Thyroid gland (tissue), 4 donors: Measurements from ENCODE around the gene SH3BP4. TPM values are rescaled to one million over a fixed set of nuclear protein-coding genes. Genes with fewer than 3 reads are reported as not detected.

Source experiments
- DNase-seq, 2 donors: peaks; one replicate each; pipeline ENCODE4 v3.0.0-alpha.2; 2019
- H3K27ac ChIP-seq, 3 donors: fragments of 200-600 bp; sonication (generic); 1 replicate in 2 of 3; 2 replicates in 1 of 3; pipeline ENCODE4 v1.5.1; 2016 to 2019; ENCODE audit warnings: mild to moderate bottlenecking in 1 of 3, moderate library complexity in 1 of 3
- H3K27me3 ChIP-seq: fragments of 200-600 bp; sonication (generic); one replicate; pipeline ENCODE4 v1.5.1; 2019
- H3K36me3 ChIP-seq, 2 donors: fragments of 200-600 bp; sonication (generic); one replicate each; pipeline ENCODE4 v1.5.1; 2016 to 2019
- H3K4me1 ChIP-seq, 2 donors: fragments of 200-600 bp; sonication (generic); one replicate each; pipeline ENCODE4 v1.5.1; 2017 to 2019
- H3K4me3 ChIP-seq, 3 donors: fragments of 200-600 bp; sonication (generic); replicated peaks in 1 of 3; 1 replicate in 2 of 3; 2 replicates in 1 of 3; pipeline ENCODE4 v1.5.1; 2016; ENCODE audit warnings: mild to moderate bottlenecking in 1 of 3
- H3K9me3 ChIP-seq: fragments of 200-600 bp; sonication (generic); one replicate; pipeline ENCODE4 v1.5.1; 2017
- POLR2A ChIP-seq, 2 donors: fragments of 450-650 bp; IDR thresholded peaks; one replicate each; pipeline ENCODE4 v1.6.1; 2017; ENCODE audit warnings: antibody characterized with exemption in 2 of 2, mild to moderate bottlenecking in 2 of 2, moderate library complexity in 1 of 2
- WGBS, 2 donors: methylation state at CpG; one replicate each; pipeline ENCODE4 v1.1.5; 2017; 5-methylcytosine and 5-hydroxymethylcytosine counted together
- intact Hi-C: fragments of 100-400 bp; cut with DNase I; formaldehyde crosslinking; loops from one replicate; pipeline ENCODE4 v1.15.1; 2023
- total RNA-seq, 4 donors: library from RNA; depleted of rRNA; stranded (reverse); fragments of >200 nt; gene quantifications; one replicate each; pipeline ENCODE4 v1.2.3, GENCODE V29; 2016
- TF ChIP-seq, protein P1 (sequence below), 6 experiments: fragments of 200-600 bp in 3 of 6; fragments of 450-650 bp in 3 of 6; sonication (generic) in 3 of 6; IDR thresholded peaks; one replicate each; pipeline ENCODE4 v1.5.1; 2016 to 2019; ENCODE audit warnings: antibody characterized with exemption in 6 of 6, mild to moderate bottlenecking in 2 of 6, inconsistent platforms in 1 of 6, moderate library complexity in 1 of 6

SH3BP4 gene
- total RNA-seq, 4 donors from 2014 or later = 36.9 to 64.6 (median 47.9) TPM

DNA sequence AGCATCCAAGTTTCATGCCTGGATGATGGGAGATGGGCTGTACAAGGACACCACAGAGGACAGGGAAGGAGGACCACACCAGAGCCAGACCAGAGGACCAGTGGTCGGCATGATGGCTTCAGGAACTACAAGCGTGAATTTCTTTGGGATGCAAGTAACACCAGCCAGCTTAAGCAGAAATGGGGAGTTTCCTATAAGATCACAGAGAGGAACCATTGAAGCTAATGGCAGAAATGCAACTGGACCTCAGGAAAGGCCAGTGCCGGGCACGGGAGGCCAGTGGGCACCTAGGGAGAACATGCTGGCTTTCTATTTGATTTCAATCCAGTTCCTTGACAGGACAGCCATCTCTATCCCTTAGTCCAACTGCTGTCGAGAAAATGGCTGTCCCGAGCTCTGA lies 145.4 kb downstream of the SH3BP4 start:
- Histone ChIP-seq H3K36me3 (no peaks in the 10 kb centered on the region), H3K4me3 (no peak overlapping the region), H3K27me3 (no peaks in the 10 kb centered on the region), H3K27ac (no peak overlapping the region), H3K9me3 (no peaks in the 10 kb centered on the region), H3K4me1 (no peaks in the 10 kb centered on the region)
- intact Hi-C loops = no loop called here
- WGBS, 2 donors = 76 to 86% methylated on average over 6 of the region's 6 CpGs
- TF ChIP-seq, protein P1, sequence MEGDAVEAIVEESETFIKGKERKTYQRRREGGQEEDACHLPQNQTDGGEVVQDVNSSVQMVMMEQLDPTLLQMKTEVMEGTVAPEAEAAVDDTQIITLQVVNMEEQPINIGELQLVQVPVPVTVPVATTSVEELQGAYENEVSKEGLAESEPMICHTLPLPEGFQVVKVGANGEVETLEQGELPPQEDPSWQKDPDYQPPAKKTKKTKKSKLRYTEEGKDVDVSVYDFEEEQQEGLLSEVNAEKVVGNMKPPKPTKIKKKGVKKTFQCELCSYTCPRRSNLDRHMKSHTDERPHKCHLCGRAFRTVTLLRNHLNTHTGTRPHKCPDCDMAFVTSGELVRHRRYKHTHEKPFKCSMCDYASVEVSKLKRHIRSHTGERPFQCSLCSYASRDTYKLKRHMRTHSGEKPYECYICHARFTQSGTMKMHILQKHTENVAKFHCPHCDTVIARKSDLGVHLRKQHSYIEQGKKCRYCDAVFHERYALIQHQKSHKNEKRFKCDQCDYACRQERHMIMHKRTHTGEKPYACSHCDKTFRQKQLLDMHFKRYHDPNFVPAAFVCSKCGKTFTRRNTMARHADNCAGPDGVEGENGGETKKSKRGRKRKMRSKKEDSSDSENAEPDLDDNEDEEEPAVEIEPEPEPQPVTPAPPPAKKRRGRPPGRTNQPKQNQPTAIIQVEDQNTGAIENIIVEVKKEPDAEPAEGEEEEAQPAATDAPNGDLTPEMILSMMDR (IDR thresholded peaks at IDR 0.05) = no peak
- no peak for TF ChIP-seq POLR2A (IDR thresholded peaks at IDR 0.05)
- DNase-seq = no peak

DNA sequence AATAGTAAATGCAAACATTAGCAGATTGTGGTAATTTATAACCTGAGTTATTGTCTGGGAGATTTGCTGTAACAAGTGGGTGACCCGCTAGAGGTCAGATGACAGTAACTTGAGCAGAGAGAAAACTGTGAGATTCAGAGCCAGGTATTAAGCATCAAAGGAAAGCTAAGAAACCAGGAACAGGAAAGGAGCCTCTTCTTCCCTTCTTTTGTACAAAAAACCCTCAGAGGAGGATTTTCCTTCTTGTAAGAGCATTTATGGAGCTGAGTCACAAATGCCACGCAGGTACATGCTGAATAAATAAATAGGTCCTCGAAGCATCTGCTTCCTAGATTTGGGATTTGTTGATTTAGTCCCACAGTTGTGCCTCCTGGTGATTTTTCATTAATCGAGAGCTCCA lies 146.5 kb downstream of the SH3BP4 start:
- Histone ChIP-seq H3K4me1 (no peaks in the 10 kb centered on the region), H3K4me3 (no peak overlapping the region), H3K27me3 (no peaks in the 10 kb centered on the region), H3K36me3 (no peaks in the 10 kb centered on the region), H3K9me3 (no peaks in the 10 kb centered on the region), H3K27ac (no peak overlapping the region)
- intact Hi-C loops = no loop called here
- DNase-seq = no peak
- TF ChIP-seq, protein P1 (IDR thresholded peaks at IDR 0.05) = no peak
- WGBS, 2 donors = 67 to 69% methylated on average over 4 of the region's 4 CpGs

DNA sequence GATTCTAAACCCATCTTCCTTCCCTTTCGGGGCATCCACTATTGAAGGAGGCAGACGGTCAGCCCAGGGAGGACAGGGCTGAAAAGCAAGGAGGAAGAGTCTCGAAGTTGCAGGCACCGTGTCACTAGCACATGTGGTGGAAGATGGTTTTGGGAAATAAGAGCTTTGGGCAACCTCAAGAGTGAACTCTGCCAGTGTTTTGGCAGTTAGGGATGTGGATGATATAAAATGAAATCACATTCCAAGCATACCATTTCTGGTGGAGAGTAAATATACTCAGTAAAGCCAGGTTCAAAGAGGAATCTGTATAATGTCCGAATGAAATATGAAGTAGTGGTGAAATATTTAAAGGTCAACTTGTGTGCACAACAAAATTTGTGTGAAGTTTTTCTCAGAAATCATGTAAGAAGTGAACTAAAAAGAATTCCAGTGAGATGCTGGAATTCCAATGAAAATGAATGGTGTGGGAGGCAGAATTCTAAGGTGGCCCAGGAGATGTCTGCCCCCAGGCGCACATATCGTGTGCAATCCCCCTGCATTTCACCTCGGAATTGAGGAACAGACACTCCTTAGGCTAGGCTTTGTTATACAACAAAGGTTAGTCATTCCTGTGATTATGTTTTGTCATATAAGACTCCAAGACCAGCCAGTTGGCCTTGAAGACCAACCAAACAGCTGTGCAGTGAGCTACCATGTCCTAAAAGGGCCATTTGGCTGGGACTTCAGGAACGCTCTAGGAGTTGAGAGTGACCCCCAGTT lies 147.1 kb downstream of the SH3BP4 start:
- intact Hi-C loops = no loop called here
- no peak overlapping the region for H3K27ac ChIP-seq
- WGBS, 2 donors = 75 to 84% methylated on average over 9 of the region's 9 CpGs

DNA sequence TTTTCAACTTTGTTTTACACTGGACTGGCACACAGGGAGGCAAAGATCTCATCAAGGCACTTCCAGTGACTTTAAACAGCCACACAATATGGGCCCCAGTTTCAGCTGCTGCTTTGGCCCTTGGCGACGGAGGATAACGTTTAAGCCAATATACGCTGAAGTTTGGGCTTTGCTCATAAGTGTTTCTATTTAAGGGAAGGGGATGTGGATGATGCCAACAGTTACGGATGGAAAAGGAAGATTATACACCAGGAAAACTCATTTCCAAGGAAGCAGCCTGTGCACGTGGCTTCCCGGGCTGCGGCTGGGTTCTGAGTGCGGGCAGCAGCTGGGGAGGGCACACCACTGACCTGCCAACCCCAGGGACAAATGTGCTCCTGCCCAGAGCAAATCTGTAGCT lies 151.1 kb downstream of the SH3BP4 start:
- Histone ChIP-seq H3K27ac (no peak overlapping the region), H3K9me3 (no peaks in the 10 kb centered on the region), H3K4me3 (no peak overlapping the region), H3K4me1 (no peaks in the 10 kb centered on the region), H3K27me3 (no peaks in the 10 kb centered on the region), H3K36me3 (no peaks in the 10 kb centered on the region)
- 69 to 72% methylated on average over 9 of the region's 9 CpGs for whole genome bisulfite sequencing, 2 donors
- no peak for DNase-seq
- intact Hi-C loops = no loop called here
- TF ChIP-seq POLR2A (IDR thresholded peaks at IDR 0.05) = no peak
- TF ChIP-seq, protein P1 (IDR thresholded peaks at IDR 0.05) = no peak

More for the DNA sequence above, 147.1 kb downstream of the SH3BP4 start:
- no peak for DNase-seq
- no peaks in the 10 kb centered on the region for H3K36me3 ChIP-seq
- no peaks in the 10 kb centered on the region for H3K27me3 ChIP-seq
- no peak for TF ChIP-seq POLR2A (IDR thresholded peaks at IDR 0.05)
- TF ChIP-seq, protein P1 (IDR thresholded peaks at IDR 0.05) = no peak
- no peak overlapping the region for H3K4me3 ChIP-seq
- no peaks in the 10 kb centered on the region for H3K4me1 ChIP-seq
- H3K9me3 ChIP-seq = no peaks in the 10 kb centered on the region
